Measurements from ENCODE around the gene KIF23. TPM values are rescaled to one million over a fixed set of nuclear protein-coding genes. Genes with fewer than 3 reads are reported as not detected.

The KIF23 gene
- polyA plus RNA-seq, 3 donors = 1.5 to 8.1 (median 1.8) TPM

DNA sequence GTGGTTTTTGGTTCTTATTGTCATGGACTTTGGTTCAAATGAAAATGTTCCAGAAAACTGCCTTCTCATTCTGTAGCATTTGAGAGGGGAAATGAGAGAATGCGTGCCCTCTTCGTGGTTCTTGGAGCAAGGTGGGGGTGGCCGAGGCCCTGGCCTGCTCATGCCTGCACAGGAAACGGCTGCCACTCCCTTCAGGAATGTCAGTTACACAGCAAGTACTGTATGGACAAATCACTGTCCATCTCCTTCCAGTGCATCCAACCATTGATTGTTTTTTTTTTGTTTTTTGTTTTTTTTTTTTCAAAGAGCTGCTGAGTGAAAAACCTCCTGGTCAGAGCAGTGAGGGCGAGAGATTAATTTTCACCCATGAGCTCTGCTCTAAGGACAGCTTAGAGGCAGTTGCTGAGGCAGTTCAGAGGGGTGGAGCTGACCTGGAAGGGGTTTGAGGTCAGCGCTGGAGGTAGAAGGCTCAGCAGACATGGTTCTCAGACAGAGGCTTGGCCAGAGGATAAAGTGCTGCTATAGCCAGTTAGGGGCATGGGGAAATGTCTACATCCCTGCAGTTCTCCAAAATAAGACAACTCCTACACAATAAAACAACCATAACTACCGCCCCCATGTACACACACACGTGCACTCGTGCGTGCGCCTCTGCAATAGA, 20.2 kb upstream of the KIF23 start:
- peaks cover 15% of the 10 kb centered on the region for H3K4me1 Mint-ChIP-seq
- Histone ChIP-seq H3K27ac (ENCODE audit: low read depth in 1 of 2, low read length in 2 of 2) (no peak overlapping the region), H2AFZ (ENCODE audit: insufficient read depth, low read depth, low read length, poor library complexity, severe bottlenecking) (peak overlapping the region; percentile 42), H3K4me2 (replicated peaks; ENCODE audit: extremely low read depth, low read length, poor library complexity, severe bottlenecking) (no peak overlapping the region), H3K9ac (ENCODE audit: insufficient read depth, low read length, poor library complexity, severe bottlenecking) (no peak overlapping the region), H3K79me2 (ENCODE audit: insufficient read depth, low read length) (no peaks in the 10 kb centered on the region), H3K4me3 (replicated peaks in 1 of 3; ENCODE audit: low read depth in 2 of 3, low read length in 3 of 3) (no peak overlapping the region), H3K9me3 (replicated peaks in 1 of 2; ENCODE audit: control insufficient read depth in 1 of 2, insufficient read depth in 1 of 2, low read length in 2 of 2) (no peaks in the 10 kb centered on the region), H3K36me3 (replicated peaks in 1 of 2; ENCODE audit: control insufficient read depth in 1 of 2, insufficient read depth in 2 of 2, low read length in 2 of 2) (no peaks in the 10 kb centered on the region), H3K4me1 (ENCODE audit: control insufficient read depth in 1 of 2, insufficient read depth in 2 of 2, low read length in 2 of 2) (peaks cover 0 to 4% of the 10 kb centered on the region in 2 donors), H4K20me1 (ENCODE audit: insufficient read depth, low read length) (no peaks in the 10 kb centered on the region), H3K27me3 (ENCODE audit: control insufficient read depth in 2 of 2, insufficient read depth in 2 of 2, low read length in 2 of 2) (no peaks in the 10 kb centered on the region)
- H3K9me3 Mint-ChIP-seq = no peaks in the 10 kb centered on the region
- no peak overlapping the region for H3K4me3 Mint-ChIP-seq
- 39% methylated on average over 7 of the region's 11 CpGs for WGBS (ENCODE audit: insufficient coverage)
- no peaks in the 10 kb centered on the region for H3K36me3 Mint-ChIP-seq
- DNase-seq = no peak
- no peak overlapping the region for H3K27ac Mint-ChIP-seq
- intact Hi-C loops (cut with micrococcal nuclease) = loop anchor here (2.0 to 5.0 kb wide), 2 partner anchors 332 to 335 kb away; no protein-coding TSS in a partner anchor
- TF ChIP-seq, protein P1, sequence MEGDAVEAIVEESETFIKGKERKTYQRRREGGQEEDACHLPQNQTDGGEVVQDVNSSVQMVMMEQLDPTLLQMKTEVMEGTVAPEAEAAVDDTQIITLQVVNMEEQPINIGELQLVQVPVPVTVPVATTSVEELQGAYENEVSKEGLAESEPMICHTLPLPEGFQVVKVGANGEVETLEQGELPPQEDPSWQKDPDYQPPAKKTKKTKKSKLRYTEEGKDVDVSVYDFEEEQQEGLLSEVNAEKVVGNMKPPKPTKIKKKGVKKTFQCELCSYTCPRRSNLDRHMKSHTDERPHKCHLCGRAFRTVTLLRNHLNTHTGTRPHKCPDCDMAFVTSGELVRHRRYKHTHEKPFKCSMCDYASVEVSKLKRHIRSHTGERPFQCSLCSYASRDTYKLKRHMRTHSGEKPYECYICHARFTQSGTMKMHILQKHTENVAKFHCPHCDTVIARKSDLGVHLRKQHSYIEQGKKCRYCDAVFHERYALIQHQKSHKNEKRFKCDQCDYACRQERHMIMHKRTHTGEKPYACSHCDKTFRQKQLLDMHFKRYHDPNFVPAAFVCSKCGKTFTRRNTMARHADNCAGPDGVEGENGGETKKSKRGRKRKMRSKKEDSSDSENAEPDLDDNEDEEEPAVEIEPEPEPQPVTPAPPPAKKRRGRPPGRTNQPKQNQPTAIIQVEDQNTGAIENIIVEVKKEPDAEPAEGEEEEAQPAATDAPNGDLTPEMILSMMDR (IDR thresholded peaks at IDR 0.05) = no peak
- H3K27me3 Mint-ChIP-seq (ENCODE audit: low read depth in 3 of 3) = peaks cover 7 to 11% (median 9%) of the 10 kb centered on the region in 3 donors

DNA sequence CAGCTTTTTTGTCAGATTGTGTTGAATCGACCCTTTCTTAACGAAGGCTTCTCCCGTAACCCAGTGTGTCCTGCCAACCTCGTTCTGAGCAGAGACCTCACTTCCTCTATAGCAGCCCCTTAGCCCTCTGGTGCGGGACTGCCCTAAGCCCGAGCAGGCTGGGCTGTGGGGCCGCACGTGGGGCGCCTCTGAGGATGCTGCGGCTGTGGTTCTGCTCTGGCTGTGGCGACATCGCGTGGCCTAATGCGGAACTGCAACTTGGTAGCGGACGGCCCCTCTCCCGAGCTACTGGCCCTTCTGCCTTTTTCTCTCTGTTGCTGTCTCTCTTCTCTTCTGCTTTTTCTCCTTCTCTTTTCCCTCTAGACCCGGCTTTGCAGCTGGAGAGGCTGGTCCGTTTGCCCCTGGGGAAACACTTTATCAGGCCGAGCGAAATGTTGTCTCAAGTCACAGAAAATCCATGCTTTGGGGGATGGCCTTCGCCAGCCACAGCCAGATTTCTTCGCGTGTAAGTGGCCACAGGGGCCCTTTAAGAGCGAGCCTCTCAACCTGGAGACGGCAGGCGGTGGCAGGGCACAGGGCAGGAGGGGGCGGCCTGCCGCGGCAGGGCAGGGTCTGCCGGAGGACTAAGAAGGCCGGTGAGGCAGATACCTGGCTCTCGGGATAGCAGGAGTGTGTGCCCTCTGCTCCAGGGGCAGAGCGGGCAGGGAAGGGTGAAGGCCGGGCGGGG, 19.4 kb upstream of the KIF23 start:
- Histone ChIP-seq H4K20me1 (ENCODE audit: insufficient read depth, low read length) (no peaks in the 10 kb centered on the region), H3K9me3 (replicated peaks in 1 of 2; ENCODE audit: control insufficient read depth in 1 of 2, insufficient read depth in 1 of 2, low read length in 2 of 2) (no peaks in the 10 kb centered on the region), H3K9ac (ENCODE audit: insufficient read depth, low read length, poor library complexity, severe bottlenecking) (no peak overlapping the region), H3K27ac (ENCODE audit: low read depth in 1 of 2, low read length in 2 of 2) (no peak overlapping the region), H3K79me2 (ENCODE audit: insufficient read depth, low read length) (no peaks in the 10 kb centered on the region), H2AFZ (ENCODE audit: insufficient read depth, low read depth, low read length, poor library complexity, severe bottlenecking) (peak overlapping the region; percentile 42), H3K4me1 (ENCODE audit: control insufficient read depth in 1 of 2, insufficient read depth in 2 of 2, low read length in 2 of 2) (peaks cover 0 to 4% of the 10 kb centered on the region in 2 donors), H3K27me3 (ENCODE audit: control insufficient read depth in 2 of 2, insufficient read depth in 2 of 2, low read length in 2 of 2) (no peaks in the 10 kb centered on the region), H3K4me3 (replicated peaks in 1 of 3; ENCODE audit: low read depth in 2 of 3, low read length in 3 of 3) (no peak overlapping the region), H3K4me2 (replicated peaks; ENCODE audit: extremely low read depth, low read length, poor library complexity, severe bottlenecking) (no peak overlapping the region), H3K36me3 (replicated peaks in 1 of 2; ENCODE audit: control insufficient read depth in 1 of 2, insufficient read depth in 2 of 2, low read length in 2 of 2) (no peaks in the 10 kb centered on the region)
- Mint-ChIP-seq H3K4me1 (peaks cover 15% of the 10 kb centered on the region), H3K27ac (no peak overlapping the region), H3K36me3 (no peaks in the 10 kb centered on the region), H3K9me3 (no peaks in the 10 kb centered on the region), H3K4me3 (peak overlapping the region; percentile 42 to 70), H3K27me3 (ENCODE audit: low read depth in 3 of 3) (peaks cover 7 to 11% (median 9%) of the 10 kb centered on the region in 3 donors)
- 37% methylated on average over 34 of the region's 36 CpGs for WGBS (ENCODE audit: insufficient coverage)
- DNase-seq = peak; percentile 62 to 81 (median 78)
- TF ChIP-seq, protein P1 (IDR thresholded peaks at IDR 0.05) = peak; percentile 95
- intact Hi-C loops (cut with micrococcal nuclease) = loop anchor here (2.0 to 5.0 kb wide), 2 partner anchors 332 to 336 kb away; no protein-coding TSS in a partner anchor
